ENCODE results near the gene ACTN2.

DNA sequence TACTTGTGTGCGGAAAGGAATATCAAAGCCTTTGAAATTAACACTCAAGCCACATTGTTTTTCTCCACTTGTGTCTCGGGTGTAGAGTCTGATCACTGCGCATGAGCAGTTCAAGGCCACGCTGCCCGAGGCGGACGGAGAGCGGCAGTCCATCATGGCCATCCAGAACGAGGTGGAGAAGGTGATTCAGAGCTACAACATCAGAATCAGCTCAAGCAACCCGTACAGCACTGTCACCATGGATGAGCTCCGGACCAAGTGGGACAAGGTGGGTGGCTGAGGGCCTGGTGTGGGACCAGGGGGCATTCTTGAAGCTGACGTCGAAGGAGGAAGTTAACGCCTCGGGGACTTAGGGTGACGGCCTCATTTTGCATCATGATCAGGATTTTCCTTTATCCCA, 65.1 kb downstream of the ACTN2 start:
- TF ChIP-seq CTCF (IDR thresholded peaks at IDR 0.05) (no peak), TCF7L2 (IDR thresholded peaks at IDR 0.05; ENCODE audit: low read depth, low read length) (no peak), REST (IDR thresholded peaks at IDR 0.05; ENCODE audit: insufficient read depth in 1 of 2, low read depth in 2 of 2, low read length in 1 of 2) (no peak)
